Measurements from ENCODE around the gene METRNL. TPM values are rescaled to one million over a fixed set of nuclear protein-coding genes. Genes with fewer than 3 reads are reported as not detected.

Gene METRNL
- total RNA-seq, 2 experiments from 2014 or later = 16.9 to 23.3 TPM

DNA sequence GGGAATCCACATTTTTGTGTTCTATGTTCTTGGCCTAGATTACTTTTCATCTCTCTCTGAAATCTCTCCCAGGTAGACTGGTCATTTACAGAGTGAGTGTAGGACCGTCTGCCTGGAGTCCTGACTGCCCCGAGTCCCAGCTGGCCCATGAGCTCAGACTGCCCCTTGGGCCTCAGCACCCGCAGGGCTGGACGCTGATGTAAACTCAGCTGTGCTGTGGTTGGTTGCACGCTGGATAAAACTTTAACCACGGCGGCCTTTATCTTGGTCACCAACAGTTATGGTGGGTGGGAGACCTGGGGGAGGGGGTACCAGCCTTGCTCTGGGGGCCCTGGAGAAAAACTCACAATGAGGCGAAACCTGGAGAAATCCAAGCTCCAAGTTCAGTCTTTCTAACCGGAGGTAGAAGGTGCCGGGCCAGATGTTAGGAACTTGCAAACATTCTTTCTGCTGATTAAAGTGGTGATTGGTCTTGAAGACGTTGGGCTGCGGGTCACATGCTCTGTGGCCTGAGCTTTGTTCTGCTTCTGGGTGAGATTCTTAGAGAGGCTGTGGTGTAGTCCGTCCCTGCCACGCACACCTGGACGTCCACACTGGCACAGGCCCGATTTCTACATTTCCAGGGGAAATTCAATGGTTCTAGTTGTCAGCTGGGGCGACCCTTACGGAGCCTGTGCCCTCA, 6.9 kb downstream of the METRNL start:
- Histone ChIP-seq H4K20me1 (ENCODE audit: insufficient read depth, low read length) (no peaks in the 10 kb centered on the region), H3K27ac (ENCODE audit: low read depth, low read length, poor library complexity, severe bottlenecking) (no peak overlapping the region), H3K79me2 (ENCODE audit: insufficient read depth, low read depth, low read length) (no peaks in the 10 kb centered on the region), H3K9me3 (ENCODE audit: low read length) (no peaks in the 10 kb centered on the region), H3K4me1 (ENCODE audit: insufficient read depth, low read length, poor library complexity, severe bottlenecking) (peaks cover 19% of the 10 kb centered on the region), H2AFZ (ENCODE audit: low read length) (no peak overlapping the region), H3K36me3 (ENCODE audit: insufficient read depth, low read length) (no peaks in the 10 kb centered on the region), H3K4me3 (ENCODE audit: low read depth, low read length, poor library complexity, severe bottlenecking) (no peak overlapping the region), H3K4me2 (ENCODE audit: low read length) (no peak overlapping the region), H3K9me2 (ENCODE audit: insufficient read depth, low read length) (no peaks in the 10 kb centered on the region)
- TF ChIP-seq, protein P1, sequence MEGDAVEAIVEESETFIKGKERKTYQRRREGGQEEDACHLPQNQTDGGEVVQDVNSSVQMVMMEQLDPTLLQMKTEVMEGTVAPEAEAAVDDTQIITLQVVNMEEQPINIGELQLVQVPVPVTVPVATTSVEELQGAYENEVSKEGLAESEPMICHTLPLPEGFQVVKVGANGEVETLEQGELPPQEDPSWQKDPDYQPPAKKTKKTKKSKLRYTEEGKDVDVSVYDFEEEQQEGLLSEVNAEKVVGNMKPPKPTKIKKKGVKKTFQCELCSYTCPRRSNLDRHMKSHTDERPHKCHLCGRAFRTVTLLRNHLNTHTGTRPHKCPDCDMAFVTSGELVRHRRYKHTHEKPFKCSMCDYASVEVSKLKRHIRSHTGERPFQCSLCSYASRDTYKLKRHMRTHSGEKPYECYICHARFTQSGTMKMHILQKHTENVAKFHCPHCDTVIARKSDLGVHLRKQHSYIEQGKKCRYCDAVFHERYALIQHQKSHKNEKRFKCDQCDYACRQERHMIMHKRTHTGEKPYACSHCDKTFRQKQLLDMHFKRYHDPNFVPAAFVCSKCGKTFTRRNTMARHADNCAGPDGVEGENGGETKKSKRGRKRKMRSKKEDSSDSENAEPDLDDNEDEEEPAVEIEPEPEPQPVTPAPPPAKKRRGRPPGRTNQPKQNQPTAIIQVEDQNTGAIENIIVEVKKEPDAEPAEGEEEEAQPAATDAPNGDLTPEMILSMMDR (conservative IDR thresholded peaks at IDR 0.05; ENCODE audit: low read length) = no peak
- TF ChIP-seq EZH2phosphoT487 (IDR thresholded peaks at IDR 0.05; ENCODE audit: borderline replicate concordance, low read depth, low read length) = no peak
- intact Hi-C loops (cut with micrococcal nuclease; ENCODE audit: unreplicated experiment) = no loop called here
- POLR2A ChIA-PET = no interaction called here
- no peak for DNase-seq (ENCODE audit: low spot score)
- no TSS peak for BruUV-seq (replicated peaks)
- CTCF ChIA-PET (ENCODE audit: unreplicated experiment) = no interaction called here

DNA sequence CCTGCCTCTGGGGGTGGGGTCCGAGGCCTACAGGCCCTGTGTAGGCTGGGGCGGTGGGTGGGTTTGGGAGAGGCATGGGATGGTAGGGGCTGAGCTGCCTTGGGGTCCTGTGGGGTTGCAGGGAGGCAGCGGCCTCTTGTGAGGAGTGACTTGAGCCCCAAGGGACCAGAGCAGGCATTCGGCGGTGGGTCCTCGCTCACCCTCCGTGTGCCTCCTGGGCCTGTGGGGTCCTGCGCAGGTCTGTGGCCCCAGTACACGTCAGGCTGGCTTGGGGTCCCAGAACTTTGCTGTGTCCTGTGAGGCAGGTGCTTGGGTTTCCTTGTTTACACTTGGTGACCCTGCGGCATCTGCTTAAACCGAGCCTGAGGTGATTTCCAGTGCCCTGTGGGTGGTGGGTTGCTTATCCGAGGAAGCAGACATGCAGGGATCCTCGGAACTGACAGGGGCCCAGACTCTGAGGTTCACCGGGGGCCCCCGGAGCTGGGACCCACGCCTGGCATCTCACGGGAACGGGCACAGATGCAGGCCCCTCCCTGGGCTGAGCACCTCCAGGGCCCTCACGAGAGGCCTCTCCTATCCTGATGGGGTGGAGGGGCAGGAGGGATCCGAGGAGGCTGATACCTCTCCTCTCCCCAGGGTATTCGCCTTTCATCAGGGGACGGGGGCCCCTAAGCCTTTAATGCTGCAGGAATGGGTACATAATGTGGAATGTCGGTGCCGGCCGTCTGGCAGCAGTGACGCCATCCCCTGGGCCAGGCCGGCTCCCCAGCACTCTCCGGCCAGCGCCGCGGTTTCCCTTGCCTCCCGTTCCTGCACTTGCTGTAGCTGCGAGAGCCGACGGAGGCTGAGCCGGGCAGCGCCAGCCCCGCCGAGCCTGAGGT, 7.7 kb downstream of the METRNL start:
- ChIA-PET CTCF (ENCODE audit: unreplicated experiment) (no interaction called here), POLR2A (no interaction called here)
- no peaks in the 10 kb centered on the region for H3K79me2 ChIP-seq (ENCODE audit: insufficient read depth, low read depth, low read length)
- no peaks in the 10 kb centered on the region for H3K9me2 ChIP-seq (ENCODE audit: insufficient read depth, low read length)
- H2AFZ ChIP-seq (ENCODE audit: low read length) = no peak overlapping the region
- DNase-seq (ENCODE audit: low spot score) = no peak
- no peak overlapping the region for H3K4me2 ChIP-seq (ENCODE audit: low read length)
- intact Hi-C loops (cut with micrococcal nuclease; ENCODE audit: unreplicated experiment) = no loop called here
- no TSS peak for BruUV-seq (replicated peaks)
- TF ChIP-seq, protein P1 (conservative IDR thresholded peaks at IDR 0.05; ENCODE audit: low read length) = no peak
- TF ChIP-seq EZH2phosphoT487 (IDR thresholded peaks at IDR 0.05; ENCODE audit: borderline replicate concordance, low read depth, low read length) = no peak
- no peaks in the 10 kb centered on the region for H3K36me3 ChIP-seq (ENCODE audit: insufficient read depth, low read length)
- H3K4me1 ChIP-seq (ENCODE audit: insufficient read depth, low read length, poor library complexity, severe bottlenecking) = peaks cover 11% of the 10 kb centered on the region
- no peaks in the 10 kb centered on the region for H3K9me3 ChIP-seq (ENCODE audit: low read length)
- no peaks in the 10 kb centered on the region for H4K20me1 ChIP-seq (ENCODE audit: insufficient read depth, low read length)
- H3K27ac ChIP-seq (ENCODE audit: low read depth, low read length, poor library complexity, severe bottlenecking) = no peak overlapping the region
- H3K4me3 ChIP-seq (ENCODE audit: low read depth, low read length, poor library complexity, severe bottlenecking) = no peak overlapping the region

Data from OCI-LY7 (cell line).